DMS 273 treated with DMSO at 0.1 percent for 48 hours (cell line): ENCODE measurements around the gene FHDC1.

Experiments
- DNase-seq: peaks from one replicate; lab custom pipeline; 2025; lab: John Stamatoyannopoulos, UW

FHDC1 gene

DNA sequence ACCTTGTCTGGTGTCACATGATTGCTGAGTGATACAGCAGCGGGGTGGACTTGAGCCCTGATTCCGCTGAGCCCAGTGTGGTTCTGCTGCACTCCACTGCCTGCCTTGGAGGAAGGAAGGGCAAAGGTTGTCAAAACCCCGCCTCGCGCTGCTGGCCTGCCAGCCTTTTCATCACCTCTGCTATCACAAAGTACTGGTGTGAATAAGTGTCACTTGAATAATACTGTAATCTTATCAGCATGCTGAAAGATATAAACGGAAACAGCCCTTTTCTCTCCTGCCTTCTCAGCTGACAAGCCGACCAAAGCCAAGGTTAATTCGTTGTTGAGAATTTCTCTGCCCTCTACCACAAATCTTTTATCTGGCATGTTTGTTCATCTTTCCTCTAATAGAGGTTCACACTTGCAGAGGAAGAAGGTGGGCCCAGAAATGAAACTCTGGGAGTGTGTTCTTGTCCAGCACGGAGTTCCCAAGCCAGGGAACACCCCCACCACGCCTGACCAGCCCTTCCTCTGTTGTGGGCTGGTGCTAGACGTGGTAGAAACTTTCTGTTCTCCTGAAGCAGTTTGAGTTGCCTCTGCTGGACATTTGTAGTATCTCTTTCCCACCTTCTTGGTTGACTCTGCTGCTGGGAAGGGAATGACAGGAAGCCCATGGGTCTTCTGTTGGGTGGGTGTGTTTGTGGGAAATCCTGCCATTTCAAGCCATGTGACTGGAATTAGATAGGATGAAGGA lies 21.5 kb downstream of the FHDC1 start:
- DNase-seq: no peak

- no peak for DNase-seq
Measured at GRCh38 chr4:152959080-152959479, 23.0 kb downstream of the FHDC1 start.

- DNase-seq: no peak
Measured at GRCh38 chr4:152960082-152960481, 24.0 kb downstream of the FHDC1 start.

DNA sequence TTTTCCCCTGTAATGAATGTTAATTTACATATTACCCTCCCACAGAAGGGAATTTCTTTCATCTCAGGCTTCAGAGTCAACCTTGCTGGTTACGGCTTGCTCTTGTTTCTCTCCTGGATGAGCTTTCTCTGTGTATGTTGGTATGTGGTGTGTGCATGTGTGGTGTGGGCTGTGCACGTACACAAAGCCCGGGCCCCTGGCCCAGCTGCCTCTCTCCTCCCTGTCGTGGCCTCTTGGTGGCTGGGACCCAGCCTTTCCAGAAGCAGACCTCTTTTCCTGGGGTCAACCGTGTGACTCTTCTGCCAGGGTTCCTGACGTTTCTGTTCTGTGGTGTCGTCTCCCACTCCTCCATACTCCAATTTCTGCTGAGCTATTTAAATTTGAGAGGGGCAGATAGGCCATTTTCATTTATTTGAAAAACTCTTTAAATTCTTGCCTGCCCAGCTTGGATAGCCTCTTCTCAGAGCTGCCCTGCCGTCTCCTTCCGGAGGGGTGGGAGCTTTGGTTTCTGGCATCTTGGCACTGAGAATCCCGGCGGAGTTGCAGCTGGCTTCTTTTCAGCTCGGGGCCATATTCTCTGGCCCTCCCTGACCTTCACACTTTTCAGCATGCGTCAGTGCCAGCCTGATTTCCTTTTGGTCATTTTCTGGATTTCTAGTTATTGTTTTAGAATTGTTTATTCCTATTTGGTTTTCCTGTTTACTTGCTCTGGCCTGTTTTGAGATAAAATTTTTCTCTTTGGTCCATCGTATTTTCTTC lies 25.1 kb downstream of the FHDC1 start:
- no peak for DNase-seq

- no peak for DNase-seq
Measured at GRCh38 chr4:152961773-152962115, 25.6 kb downstream of the FHDC1 start.

GRCh38 chr4:152962150-152962549 lies 26.0 kb downstream of the FHDC1 start:
- no peak for DNase-seq

DNA sequence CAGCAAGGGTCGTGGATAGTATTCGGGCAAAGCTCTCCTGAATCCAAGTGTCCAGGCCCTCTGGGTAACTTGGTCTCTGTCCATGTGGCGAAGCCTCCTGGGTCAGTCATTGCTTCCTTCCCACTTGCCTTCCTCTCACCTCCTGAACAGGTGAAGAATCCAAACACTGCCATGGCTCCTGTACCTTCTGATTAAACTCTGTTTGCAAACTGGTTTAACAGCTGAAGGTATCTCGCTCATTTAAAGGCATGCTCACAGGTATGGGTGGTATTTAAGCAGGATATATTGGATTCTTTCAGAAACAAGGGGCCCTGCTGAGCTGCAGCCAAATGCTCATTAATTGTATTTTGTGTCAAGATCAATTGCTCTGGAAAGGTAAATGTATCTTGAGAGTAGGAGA lies 28.2 kb downstream of the FHDC1 start:
- DNase-seq: no peak

DNA sequence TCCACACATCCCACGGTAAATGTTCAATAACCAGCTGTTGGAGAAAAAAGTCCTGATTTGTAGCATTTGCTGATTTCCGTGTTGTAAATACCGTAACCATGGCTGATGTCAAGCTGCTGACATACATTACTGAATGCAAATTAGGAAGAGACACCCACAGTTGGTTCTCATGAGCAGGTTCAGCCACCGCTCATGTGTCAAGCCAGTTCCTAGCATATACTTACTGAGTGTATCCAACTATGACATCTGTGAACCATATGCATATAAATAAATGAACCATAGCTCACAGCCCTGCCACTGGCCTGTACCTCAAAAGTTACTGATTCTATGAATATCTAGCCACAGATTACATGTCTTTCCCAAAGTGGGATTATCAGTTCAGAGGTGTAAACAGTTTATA lies 29.5 kb downstream of the FHDC1 start:
- DNase-seq: no peak

- DNase-seq: no peak
Measured at GRCh38 chr4:152967907-152968306, 31.8 kb downstream of the FHDC1 start.

GRCh38 chr4:152968806-152969394 lies 32.8 kb downstream of the FHDC1 start:
- DNase-seq: no peak

DNA sequence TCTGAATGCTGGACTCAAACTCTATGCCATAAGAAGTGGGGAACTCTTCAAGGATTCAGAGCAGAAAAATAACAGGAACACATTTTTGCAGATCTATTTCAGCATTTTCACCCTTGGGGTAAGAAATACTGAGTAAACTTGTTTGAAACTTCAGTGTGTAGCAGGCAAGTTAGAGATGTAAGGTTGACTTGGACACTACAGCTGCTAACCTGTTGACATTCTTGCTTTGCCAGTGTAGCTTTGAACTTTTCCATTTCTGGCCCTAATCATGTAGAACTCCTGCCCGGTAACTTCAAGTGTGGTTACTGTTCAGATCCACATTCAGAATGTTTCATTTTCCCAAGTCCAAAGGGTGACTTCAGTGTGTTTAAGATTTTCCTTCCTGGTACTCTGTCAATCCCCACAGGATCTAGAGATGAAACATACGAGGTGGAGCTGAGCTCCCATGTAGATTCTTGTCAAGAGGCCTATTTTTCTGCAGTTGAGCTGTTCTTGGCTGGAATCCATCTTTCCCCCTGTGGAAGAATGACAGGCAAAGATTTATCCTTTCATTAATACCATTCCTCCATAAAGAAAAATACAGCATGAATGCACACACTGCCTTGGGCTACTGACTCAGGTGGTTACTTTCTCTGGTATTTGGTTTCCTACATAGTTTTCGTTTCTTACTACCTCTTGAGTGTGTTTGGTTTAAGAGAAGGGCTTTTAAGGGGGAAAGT lies 34.1 kb downstream of the FHDC1 start:
- DNase-seq: no peak

DNA sequence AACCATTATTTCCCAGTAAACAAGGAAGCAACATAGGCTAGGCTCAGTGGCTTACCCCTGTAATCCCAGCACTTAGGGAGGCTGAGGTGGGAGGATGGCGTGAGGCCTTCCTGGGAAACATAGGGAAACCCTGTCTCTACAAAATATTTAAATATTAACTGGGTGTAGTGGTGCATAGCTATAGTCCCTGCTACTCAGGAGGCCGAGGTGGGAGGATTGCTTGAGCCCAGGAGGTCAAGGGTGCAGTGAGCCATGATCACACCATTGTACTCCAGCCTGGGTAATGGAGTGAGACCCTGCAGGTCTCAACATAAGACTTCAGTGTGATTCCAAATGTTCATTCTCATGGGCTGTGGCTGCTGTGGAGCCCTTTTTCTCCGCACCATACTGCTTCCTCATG lies 34.9 kb downstream of the FHDC1 start:
- DNase-seq: no peak

GRCh38 chr4:152972821-152973628 lies 36.9 kb downstream of the FHDC1 start:
- DNase-seq: no peak

GRCh38 chr4:152973629-152974467 lies 37.7 kb downstream of the FHDC1 start:
- no peak for DNase-seq

GRCh38 chr4:152974468-152975379 lies 38.6 kb downstream of the FHDC1 start:
- no peak for DNase-seq

- no peak for DNase-seq
Measured at GRCh38 chr4:152975380-152976211, 39.5 kb downstream of the FHDC1 start.

- DNase-seq: no peak
Measured at GRCh38 chr4:152976212-152976761, 40.2 kb downstream of the FHDC1 start.

DNA sequence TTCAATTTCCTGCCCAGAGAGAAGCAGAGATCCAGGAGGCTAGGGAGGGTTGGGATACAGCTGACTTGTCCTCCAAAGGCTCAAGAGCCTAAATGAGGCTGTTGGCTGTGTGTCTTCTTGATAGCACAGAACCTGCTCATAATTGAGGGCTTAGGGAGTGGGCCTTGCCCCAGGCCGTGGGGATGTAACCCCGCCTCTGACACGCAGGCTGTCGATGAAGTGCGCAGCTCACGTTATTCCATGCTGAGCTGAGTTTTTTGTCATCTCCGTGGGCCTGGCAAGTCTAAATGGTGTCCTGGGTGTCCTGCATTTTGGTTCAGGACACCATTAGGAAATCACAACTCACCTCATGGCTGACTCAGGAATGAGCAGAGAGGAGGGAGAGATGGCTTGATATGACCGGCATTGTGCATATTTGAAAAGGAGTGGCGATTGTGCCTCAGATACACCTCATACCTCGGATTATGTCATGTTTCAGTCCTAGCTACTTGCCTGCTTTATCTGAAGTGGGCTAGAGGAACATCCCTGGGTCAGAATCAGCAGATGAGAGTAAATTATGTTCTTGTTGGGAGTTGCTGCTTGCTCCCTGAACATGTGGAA lies 43.7 kb downstream of the FHDC1 start:
- DNase-seq: no peak
